ENCODE measurements around the gene CYP2A7. TPM values are rescaled to one million over a fixed set of nuclear protein-coding genes. Genes with fewer than 3 reads are reported as not detected.
"Not testable (repeated sequence)": the region's sequence is repeated elsewhere in the genome, so short reads cannot be mapped to it uniquely, and the experiment has no call there.

Gene CYP2A7
- total RNA-seq, 4 donors from 2014 or later: not detected

DNA sequence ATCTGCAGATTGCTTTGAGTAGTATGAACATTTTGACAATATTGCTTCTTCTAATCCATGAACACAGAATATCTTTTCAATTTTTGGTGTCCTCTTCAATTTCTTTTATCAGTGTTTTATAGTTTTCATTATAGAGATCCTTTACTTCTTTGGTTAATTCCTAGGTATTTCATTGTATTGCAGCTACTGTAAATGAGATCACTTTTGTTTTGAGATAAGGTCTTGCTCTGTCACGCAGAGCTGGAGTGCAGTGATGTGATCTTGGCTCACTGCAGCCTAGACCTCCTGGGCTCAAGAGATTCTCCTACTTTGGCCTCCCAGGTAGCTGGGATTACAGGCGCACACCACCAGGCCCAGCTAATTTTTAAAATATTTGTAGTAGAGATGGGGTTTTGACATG, 9.8 kb downstream of the CYP2A7 start:
- Histone ChIP-seq H3K36me3 (no peaks in the 10 kb centered on the region), H3K4me1 (no peaks in the 10 kb centered on the region), H3K9me3 (peaks cover 0 to 6% (median 0%) of the 10 kb centered on the region in 3 donors), H3K27me3 (peaks cover 11% of the 10 kb centered on the region), H3K4me3 (no peak overlapping the region), H3K27ac (no peak overlapping the region)
- TF ChIP-seq POLR2AphosphoS5 (IDR thresholded peaks at IDR 0.05): no peak
- no peak for ATAC-seq
- 40 to 50% methylated on average over 1 of the region's 2 CpGs for WGBS, 2 donors (ENCODE audit: low coverage in 1 of 2)

DNA sequence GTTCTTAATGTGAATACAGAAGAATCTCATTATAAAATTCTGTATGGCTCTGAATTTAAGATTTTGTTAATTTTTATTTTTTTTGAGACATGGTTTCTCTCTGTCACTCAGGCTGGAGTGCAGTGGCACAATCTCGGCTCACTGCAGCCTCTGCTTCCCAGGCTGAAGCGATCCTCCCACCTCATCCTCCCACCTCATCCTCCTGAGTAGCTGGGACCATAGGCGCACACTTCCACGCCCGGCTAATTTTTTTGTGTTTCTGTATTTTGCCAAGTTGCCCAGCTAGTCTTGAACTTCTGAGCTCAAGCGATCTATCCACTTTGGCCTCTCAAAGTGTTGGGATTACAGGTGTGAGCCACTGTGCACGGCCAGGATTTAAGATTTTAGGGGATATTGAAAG, 14.3 kb downstream of the CYP2A7 start:
- Histone ChIP-seq H3K36me3 (no peaks in the 10 kb centered on the region), H3K9me3 (no peaks in the 10 kb centered on the region), H3K27ac (no peak overlapping the region), H3K27me3 (no peaks in the 10 kb centered on the region), H3K4me3 (no peak overlapping the region), H3K4me1 (no peaks in the 10 kb centered on the region)
- WGBS, 2 donors (ENCODE audit: low coverage in 1 of 2): 84 to 100% methylated on average over 1 to 6 of the region's 7 CpGs
- ATAC-seq: no peak
- TF ChIP-seq POLR2AphosphoS5 (IDR thresholded peaks at IDR 0.05): no peak
- TF ChIP-seq POLR2A (IDR thresholded peaks at IDR 0.05): no peak
- TF ChIP-seq EP300 (IDR thresholded peaks at IDR 0.05): no peak
- TF ChIP-seq, protein P1, sequence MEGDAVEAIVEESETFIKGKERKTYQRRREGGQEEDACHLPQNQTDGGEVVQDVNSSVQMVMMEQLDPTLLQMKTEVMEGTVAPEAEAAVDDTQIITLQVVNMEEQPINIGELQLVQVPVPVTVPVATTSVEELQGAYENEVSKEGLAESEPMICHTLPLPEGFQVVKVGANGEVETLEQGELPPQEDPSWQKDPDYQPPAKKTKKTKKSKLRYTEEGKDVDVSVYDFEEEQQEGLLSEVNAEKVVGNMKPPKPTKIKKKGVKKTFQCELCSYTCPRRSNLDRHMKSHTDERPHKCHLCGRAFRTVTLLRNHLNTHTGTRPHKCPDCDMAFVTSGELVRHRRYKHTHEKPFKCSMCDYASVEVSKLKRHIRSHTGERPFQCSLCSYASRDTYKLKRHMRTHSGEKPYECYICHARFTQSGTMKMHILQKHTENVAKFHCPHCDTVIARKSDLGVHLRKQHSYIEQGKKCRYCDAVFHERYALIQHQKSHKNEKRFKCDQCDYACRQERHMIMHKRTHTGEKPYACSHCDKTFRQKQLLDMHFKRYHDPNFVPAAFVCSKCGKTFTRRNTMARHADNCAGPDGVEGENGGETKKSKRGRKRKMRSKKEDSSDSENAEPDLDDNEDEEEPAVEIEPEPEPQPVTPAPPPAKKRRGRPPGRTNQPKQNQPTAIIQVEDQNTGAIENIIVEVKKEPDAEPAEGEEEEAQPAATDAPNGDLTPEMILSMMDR (IDR thresholded peaks at IDR 0.05): no peak

DNA sequence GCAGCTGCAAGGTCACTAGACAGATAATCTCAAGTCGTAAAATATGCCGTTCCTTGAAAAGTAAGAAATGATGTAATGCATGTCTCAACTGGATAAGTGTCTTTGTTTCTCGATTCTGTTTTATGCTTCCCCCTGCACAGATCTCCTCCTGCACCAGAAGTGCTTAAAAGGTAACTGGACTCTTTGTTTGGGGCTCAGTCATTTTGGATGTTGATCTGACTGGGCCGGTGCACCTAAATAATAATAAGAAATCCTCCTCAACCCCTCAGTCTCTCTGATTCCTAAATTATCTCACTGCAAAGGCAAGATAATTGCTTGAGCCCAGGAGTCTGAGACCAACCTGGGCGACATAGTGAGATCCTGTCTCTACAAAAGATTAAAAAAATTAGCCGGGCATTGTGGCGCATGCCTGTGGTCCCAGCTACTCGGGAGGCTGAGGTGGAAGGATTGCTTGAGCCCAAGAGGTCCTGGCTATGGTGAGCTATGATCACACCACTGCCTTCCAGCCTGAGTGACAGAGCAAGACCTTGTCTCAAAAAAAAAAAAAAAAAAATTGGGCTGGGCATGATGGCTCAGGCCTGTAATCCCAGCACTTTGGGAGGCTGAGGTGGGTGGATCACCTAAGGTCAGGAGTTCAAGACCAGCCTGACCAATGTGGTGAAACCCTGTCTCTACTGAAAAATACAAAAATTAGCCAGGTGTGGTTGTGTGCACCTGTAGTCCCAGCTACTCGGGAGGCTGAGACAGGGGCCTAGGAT, 17.1 kb downstream of the CYP2A7 start:
- ATAC-seq, H3K9me3 ChIP-seq, H3K36me3 ChIP-seq, H3K4me1 ChIP-seq, H3K4me3 ChIP-seq, H3K27ac ChIP-seq, H3K27me3 ChIP-seq: not testable (repeated sequence)
- WGBS, 2 donors (ENCODE audit: low coverage in 1 of 2): 84% methylated on average over 6 of the region's 9 CpGs; no CpG with 5 or more reads in 1 of the 2 donors

DNA sequence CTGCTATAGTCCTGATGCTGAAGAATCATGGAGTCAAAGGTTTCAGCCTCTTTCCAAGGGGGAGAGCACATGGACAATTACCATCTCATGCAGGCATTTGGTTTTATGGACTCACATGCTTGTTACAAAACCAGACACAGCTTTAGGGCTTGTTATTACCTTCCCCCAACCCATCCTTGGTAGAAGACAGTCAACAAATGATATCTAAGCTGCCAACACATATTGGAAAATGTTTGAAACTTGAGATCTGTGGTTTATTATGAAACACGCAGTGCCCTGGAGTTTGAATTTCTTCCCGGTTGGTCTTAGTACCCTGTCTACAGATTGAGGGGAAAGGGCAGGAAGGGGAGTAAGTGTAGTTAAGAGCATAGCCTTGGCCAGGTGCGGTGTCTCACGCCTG, 19.2 kb downstream of the CYP2A7 start:
- WGBS, 2 donors (ENCODE audit: low coverage in 1 of 2): 58 to 69% methylated on average over 2 to 3 of the region's 4 CpGs
- ATAC-seq: no peak

DNA sequence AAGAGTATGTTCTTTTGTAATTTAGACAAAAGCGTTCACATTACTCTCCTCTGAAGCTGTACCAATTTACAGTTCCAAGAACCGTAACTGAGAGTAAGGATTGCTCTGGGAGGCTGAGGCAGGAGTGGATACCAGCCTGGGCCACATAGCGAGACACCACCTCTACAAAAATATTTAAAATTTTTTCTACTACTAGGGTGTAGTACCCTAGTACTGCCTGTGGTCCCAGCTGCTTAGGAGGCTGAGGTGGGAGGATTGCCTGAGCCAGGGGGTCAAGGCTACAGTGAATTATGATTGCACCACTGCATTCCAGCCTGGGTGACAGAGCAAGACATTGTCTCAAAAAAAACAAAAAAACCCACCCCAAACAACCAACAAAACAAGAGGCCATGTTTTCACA, 19.7 kb downstream of the CYP2A7 start:
- 90 to 100% methylated on average over 2 of the region's 3 CpGs for WGBS, 2 donors (ENCODE audit: low coverage in 1 of 2)
- Histone ChIP-seq H3K27ac (no peak overlapping the region), H3K27me3 (no peaks in the 10 kb centered on the region), H3K36me3 (no peaks in the 10 kb centered on the region), H3K4me1 (no peaks in the 10 kb centered on the region), H3K9me3 (no peaks in the 10 kb centered on the region), H3K4me3 (no peak overlapping the region)
- TF ChIP-seq POLR2A (IDR thresholded peaks at IDR 0.05): no peak
- TF ChIP-seq, protein P1 (IDR thresholded peaks at IDR 0.05): no peak
- no peak for TF ChIP-seq POLR2AphosphoS5 (IDR thresholded peaks at IDR 0.05)
- TF ChIP-seq EP300 (IDR thresholded peaks at IDR 0.05): no peak
- ATAC-seq: no peak

More for the DNA sequence above, 19.2 kb downstream of the CYP2A7 start:
- Histone ChIP-seq H3K36me3 (no peaks in the 10 kb centered on the region), H3K27me3 (no peaks in the 10 kb centered on the region), H3K4me3 (no peak overlapping the region), H3K27ac (no peak overlapping the region), H3K4me1 (no peaks in the 10 kb centered on the region), H3K9me3 (no peaks in the 10 kb centered on the region)
- TF ChIP-seq POLR2A (IDR thresholded peaks at IDR 0.05) (no peak), POLR2AphosphoS5 (IDR thresholded peaks at IDR 0.05) (no peak), EP300 (IDR thresholded peaks at IDR 0.05) (no peak)
- TF ChIP-seq, protein P1 (IDR thresholded peaks at IDR 0.05): no peak

DNA sequence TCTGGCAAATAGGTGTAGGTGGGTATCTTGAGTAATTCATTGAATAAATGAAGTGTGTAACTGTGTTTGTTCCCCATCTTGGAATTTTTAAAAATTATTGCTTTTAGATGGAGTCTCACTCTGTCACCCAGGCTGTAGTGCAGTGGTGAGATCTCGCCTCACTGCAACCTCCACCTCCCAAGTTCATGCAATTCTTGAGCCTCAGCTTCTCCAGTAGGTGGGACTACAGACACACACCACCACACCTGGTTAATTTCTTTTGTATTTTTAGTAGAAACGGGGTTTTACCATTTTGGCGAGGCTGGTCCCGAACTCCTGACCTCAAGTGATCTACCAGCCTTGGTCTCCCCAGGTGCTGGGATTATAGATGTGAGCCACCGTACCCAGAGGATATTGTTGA, 23.9 kb downstream of the CYP2A7 start:
- Histone ChIP-seq H3K4me3 (no peak overlapping the region), H3K36me3 (no peaks in the 10 kb centered on the region), H3K27ac (no peak overlapping the region), H3K9me3 (no peaks in the 10 kb centered on the region), H3K27me3 (no peaks in the 10 kb centered on the region), H3K4me1 (no peaks in the 10 kb centered on the region)
- ATAC-seq: no peak
- TF ChIP-seq EP300 (IDR thresholded peaks at IDR 0.05) (no peak), POLR2AphosphoS5 (IDR thresholded peaks at IDR 0.05) (no peak), POLR2A (IDR thresholded peaks at IDR 0.05) (no peak)
- TF ChIP-seq, protein P1 (IDR thresholded peaks at IDR 0.05): no peak
- 68 to 79% methylated on average over 2 to 4 of the region's 5 CpGs for WGBS, 2 donors (ENCODE audit: low coverage in 1 of 2)

DNA sequence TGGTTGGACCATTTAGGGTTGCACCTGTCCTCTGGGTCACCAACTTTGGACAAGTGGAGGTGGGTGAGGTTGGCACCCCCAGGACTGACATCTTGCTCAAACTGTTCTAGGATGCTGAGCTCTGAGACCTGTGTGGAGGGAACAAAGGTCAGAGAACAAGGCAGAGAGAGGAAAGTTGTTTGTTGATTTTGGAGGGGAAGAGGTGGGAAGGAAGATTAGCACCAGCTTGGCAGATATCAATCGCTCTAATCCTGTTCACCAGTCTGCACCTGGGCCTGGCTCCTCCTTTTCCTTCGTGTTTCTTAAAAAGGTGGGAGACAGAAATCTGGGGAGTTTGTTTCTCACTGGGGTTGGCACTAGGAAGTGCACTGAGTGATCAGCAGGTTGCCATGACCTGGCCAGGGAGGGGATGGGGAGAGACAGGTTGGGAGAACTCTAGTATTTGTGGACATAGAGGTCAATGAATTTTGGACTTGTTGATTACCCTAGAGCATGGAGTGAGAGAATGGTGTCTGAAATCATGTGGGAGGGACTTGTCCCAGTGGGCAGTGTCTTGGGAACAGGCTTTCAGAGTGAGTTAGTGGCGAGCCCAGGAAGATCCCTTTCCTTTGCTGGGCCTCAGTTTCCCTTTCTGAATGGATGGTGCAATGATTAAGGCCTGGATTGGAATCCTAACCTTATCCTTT, 29.4 kb downstream of the CYP2A7 start:
- ATAC-seq, H3K4me3 ChIP-seq: not testable (repeated sequence)
- WGBS, 2 donors (ENCODE audit: low coverage in 1 of 2): 62 to 80% methylated on average over 1 to 2 of the region's 3 CpGs

DNA sequence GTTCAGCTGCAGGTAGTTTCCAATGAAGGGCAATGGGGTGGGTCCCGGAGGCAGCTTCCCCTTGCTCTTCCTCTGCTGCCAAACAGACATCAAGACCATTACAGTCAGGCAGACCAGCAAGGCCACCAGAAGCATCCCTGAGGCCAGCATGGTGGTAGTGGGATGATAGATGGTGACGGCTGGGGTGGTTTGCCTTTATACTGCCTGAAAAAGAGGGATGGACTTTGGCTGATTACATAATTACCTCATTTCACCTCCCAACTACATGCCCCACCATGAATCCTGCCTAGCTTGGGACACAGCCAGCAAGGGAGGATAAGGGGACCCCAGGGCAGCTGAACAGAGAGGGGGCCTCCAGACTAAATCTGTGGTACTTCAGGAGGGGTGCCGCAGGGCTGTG, 31.8 kb downstream of the CYP2A7 start, which contains the start of gene CYP2A6:
TSS of gene CYP2A6 (minus strand) at position 171 of the 400 bp plus-strand sequence. CDS start at position 150, 21 bp downstream.
- WGBS, 2 donors (ENCODE audit: low coverage in 1 of 2): 79% methylated on average over 2 of the region's 3 CpGs; no CpG with 5 or more reads in 1 of the 2 donors
- not testable (repeated sequence) for H3K27ac ChIP-seq, ATAC-seq, H3K36me3 ChIP-seq, H3K4me1 ChIP-seq, H3K4me3 ChIP-seq, H3K9me3 ChIP-seq
- peaks cover 43% of the 10 kb centered on the region for H3K27me3 ChIP-seq

More for the DNA sequence above, 29.4 kb downstream of the CYP2A7 start:
- H3K9me3 ChIP-seq, H3K4me1 ChIP-seq, H3K27ac ChIP-seq, H3K36me3 ChIP-seq: not testable (repeated sequence)
- peaks cover 28% of the 10 kb centered on the region for H3K27me3 ChIP-seq

All from gastroesophageal sphincter (tissue), 4 donors.